Measurements from ENCODE around the gene ERP27. TPM values are rescaled to one million over a fixed set of nuclear protein-coding genes. Genes with fewer than 3 reads are reported as not detected.

The ERP27 gene
- total RNA-seq, 1 experiment from 2014 or later = not detected

GRCh38 chr12:14937689-14938088 lies 648 bp downstream of the ERP27 start:
- POLR2A ChIA-PET = no interaction called here
- H3K36me3 Mint-ChIP-seq = no peaks in the 10 kb centered on the region

GRCh38 chr12:14937014-14937413 lies 1.3 kb downstream of the ERP27 start:
- no peak for DNase-seq (ENCODE audit: low spot score)
- H3K9me3 Mint-ChIP-seq = no peaks in the 10 kb centered on the region
- CTCF ChIA-PET = interaction anchor here (1.4 to 3.0 kb wide), 13 partner anchors 10 to 284 kb away, joined by 3 to 26 read pairs (median 6); partner anchors contain the start of genes PDE6H and RERG
- H3K4me3 Mint-ChIP-seq = no peak overlapping the region
- no peaks in the 10 kb centered on the region for H3K36me3 Mint-ChIP-seq
- no peak overlapping the region for H3K27ac Mint-ChIP-seq
- POLR2A ChIA-PET = no interaction called here
- no peaks in the 10 kb centered on the region for H3K27me3 Mint-ChIP-seq (ENCODE audit: low read depth)
- no peaks in the 10 kb centered on the region for H3K4me1 Mint-ChIP-seq
- TF ChIP-seq, protein P1, sequence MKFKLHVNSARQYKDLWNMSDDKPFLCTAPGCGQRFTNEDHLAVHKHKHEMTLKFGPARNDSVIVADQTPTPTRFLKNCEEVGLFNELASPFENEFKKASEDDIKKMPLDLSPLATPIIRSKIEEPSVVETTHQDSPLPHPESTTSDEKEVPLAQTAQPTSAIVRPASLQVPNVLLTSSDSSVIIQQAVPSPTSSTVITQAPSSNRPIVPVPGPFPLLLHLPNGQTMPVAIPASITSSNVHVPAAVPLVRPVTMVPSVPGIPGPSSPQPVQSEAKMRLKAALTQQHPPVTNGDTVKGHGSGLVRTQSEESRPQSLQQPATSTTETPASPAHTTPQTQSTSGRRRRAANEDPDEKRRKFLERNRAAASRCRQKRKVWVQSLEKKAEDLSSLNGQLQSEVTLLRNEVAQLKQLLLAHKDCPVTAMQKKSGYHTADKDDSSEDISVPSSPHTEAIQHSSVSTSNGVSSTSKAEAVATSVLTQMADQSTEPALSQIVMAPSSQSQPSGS (CRISPR knock-in tag; IDR thresholded peaks at IDR 0.05; ENCODE audit: borderline replicate concordance, low read depth) = no peak
- no peak for TF ChIP-seq RORB (CRISPR knock-in tag; IDR thresholded peaks at IDR 0.05)
- TF ChIP-seq, protein P2, sequence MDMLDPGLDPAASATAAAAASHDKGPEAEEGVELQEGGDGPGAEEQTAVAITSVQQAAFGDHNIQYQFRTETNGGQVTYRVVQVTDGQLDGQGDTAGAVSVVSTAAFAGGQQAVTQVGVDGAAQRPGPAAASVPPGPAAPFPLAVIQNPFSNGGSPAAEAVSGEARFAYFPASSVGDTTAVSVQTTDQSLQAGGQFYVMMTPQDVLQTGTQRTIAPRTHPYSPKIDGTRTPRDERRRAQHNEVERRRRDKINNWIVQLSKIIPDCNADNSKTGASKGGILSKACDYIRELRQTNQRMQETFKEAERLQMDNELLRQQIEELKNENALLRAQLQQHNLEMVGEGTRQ (CRISPR knock-in tag; IDR thresholded peaks at IDR 0.05) = no peak
- no peak for ATAC-seq

More at GRCh38 chr12:14937689-14938088, 648 bp downstream of the ERP27 start:
- TF ChIP-seq, protein P3, sequence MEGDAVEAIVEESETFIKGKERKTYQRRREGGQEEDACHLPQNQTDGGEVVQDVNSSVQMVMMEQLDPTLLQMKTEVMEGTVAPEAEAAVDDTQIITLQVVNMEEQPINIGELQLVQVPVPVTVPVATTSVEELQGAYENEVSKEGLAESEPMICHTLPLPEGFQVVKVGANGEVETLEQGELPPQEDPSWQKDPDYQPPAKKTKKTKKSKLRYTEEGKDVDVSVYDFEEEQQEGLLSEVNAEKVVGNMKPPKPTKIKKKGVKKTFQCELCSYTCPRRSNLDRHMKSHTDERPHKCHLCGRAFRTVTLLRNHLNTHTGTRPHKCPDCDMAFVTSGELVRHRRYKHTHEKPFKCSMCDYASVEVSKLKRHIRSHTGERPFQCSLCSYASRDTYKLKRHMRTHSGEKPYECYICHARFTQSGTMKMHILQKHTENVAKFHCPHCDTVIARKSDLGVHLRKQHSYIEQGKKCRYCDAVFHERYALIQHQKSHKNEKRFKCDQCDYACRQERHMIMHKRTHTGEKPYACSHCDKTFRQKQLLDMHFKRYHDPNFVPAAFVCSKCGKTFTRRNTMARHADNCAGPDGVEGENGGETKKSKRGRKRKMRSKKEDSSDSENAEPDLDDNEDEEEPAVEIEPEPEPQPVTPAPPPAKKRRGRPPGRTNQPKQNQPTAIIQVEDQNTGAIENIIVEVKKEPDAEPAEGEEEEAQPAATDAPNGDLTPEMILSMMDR (IDR thresholded peaks at IDR 0.05) = 0 out of 2 replicates have a peak, but pooled peaks have one; percentile 24
- TF ChIP-seq ZNF532 (CRISPR knock-in tag; IDR thresholded peaks at IDR 0.05; ENCODE audit: borderline replicate concordance) (no peak), NFE2L1 (CRISPR knock-in tag; IDR thresholded peaks at IDR 0.05) (no peak)
- Mint-ChIP-seq H3K27me3 (ENCODE audit: low read depth) (no peaks in the 10 kb centered on the region), H3K27ac (no peak overlapping the region), H3K9me3 (no peaks in the 10 kb centered on the region), H3K4me3 (no peak overlapping the region), H3K4me1 (no peaks in the 10 kb centered on the region)
- DNase-seq (ENCODE audit: low spot score) = peak; percentile 21
- CTCF ChIA-PET = interaction anchor here (0.9 to 3.0 kb wide), 4 partner anchors 22 to 58 kb away, joined by 3 to 26 read pairs (median 4); no protein-coding TSS in a partner anchor
- ATAC-seq = peak; percentile 74

DNA sequence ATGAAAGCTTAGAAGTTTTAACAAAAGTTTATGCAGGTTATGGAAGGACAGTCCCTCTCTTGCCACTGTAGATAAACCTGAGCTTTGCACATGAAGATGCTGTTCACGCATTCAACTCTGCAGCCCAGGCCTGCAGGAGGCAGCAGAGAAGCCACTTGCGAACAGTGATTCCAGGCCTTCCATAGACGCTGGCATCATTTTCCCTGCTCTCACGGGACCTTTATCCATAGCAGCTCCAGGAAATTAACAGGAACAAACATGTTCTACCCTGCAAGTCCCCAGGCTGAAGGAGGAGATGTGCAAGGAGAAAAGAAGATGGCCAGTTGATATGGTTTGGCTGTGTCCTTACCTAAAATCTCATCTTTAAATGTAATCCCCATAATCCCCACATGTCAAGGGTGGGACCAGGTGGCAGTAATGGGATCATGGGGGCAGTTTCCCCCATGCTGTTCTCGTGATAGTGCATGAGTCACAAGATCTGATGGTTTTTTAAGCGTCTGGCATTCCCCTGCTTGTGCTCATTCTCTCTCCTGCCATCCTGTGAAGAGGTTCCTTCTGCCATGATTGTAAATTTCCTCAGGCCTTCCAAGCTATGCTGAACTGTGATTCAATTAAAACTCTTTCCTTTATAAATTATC lies 2.0 kb downstream of the ERP27 start:
- TF ChIP-seq, protein P3 (IDR thresholded peaks at IDR 0.05) = 0 out of 2 replicates have a peak, but pooled peaks have one; percentile 21
- TF ChIP-seq RORB (CRISPR knock-in tag; IDR thresholded peaks at IDR 0.05) (no peak), SMAD4 (CRISPR knock-in tag; IDR thresholded peaks at IDR 0.05) (no peak), MYBL2 (CRISPR knock-in tag; IDR thresholded peaks at IDR 0.05) (0 out of 2 replicates have a peak, but pooled peaks have one; percentile 32), ZNF396 (CRISPR knock-in tag; IDR thresholded peaks at IDR 0.05; ENCODE audit: borderline replicate concordance) (no peak), KAT7 (CRISPR knock-in tag; IDR thresholded peaks at IDR 0.05; ENCODE audit: borderline replicate concordance) (no peak)
- TF ChIP-seq, protein P4, sequence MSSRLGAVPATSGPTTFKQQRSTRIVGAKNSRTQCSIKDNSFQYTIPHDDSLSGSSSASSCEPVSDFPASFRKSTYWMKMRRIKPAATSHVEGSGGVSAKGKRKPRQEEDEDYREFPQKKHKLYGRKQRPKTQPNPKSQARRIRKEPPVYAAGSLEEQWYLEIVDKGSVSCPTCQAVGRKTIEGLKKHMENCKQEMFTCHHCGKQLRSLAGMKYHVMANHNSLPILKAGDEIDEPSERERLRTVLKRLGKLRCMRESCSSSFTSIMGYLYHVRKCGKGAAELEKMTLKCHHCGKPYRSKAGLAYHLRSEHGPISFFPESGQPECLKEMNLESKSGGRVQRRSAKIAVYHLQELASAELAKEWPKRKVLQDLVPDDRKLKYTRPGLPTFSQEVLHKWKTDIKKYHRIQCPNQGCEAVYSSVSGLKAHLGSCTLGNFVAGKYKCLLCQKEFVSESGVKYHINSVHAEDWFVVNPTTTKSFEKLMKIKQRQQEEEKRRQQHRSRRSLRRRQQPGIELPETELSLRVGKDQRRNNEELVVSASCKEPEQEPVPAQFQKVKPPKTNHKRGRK (CRISPR knock-in tag; IDR thresholded peaks at IDR 0.05; ENCODE audit: borderline replicate concordance) = no peak
- TF ChIP-seq, protein P2 (CRISPR knock-in tag; IDR thresholded peaks at IDR 0.05) = no peak
- Mint-ChIP-seq H3K9me3 (no peaks in the 10 kb centered on the region), H3K4me3 (no peak overlapping the region), H3K36me3 (no peaks in the 10 kb centered on the region), H3K27me3 (ENCODE audit: low read depth) (no peaks in the 10 kb centered on the region), H3K4me1 (no peaks in the 10 kb centered on the region), H3K27ac (no peak overlapping the region)
- ATAC-seq = peak; percentile 93
- ChIA-PET CTCF (interaction anchor here (0.5 to 3.0 kb wide), 23 partner anchors 9 to 285 kb away, joined by 3 to 26 read pairs (median 5); partner anchors contain the start of genes C12orf60, PDE6H and RERG), POLR2A (no interaction called here)
- DNase-seq (ENCODE audit: low spot score) = peak; percentile 59

Data from WTC11 (cell line).